ENCODE results near the gene AQP9. TPM values are rescaled to one million over a fixed set of nuclear protein-coding genes. Genes with fewer than 3 reads are reported as not detected.
A peak's percentile ranks its signal among the peaks of the same experiment; 100 is the strongest.
"Not testable (repeated sequence)": the region's sequence is repeated elsewhere in the genome, so short reads cannot be mapped to it uniquely, and the experiment has no call there.

AQP9 gene, protein sequence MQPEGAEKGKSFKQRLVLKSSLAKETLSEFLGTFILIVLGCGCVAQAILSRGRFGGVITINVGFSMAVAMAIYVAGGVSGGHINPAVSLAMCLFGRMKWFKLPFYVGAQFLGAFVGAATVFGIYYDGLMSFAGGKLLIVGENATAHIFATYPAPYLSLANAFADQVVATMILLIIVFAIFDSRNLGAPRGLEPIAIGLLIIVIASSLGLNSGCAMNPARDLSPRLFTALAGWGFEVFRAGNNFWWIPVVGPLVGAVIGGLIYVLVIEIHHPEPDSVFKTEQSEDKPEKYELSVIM
- under 1 TPM; 0.56 to 0.90 TPM for total RNA-seq

DNA sequence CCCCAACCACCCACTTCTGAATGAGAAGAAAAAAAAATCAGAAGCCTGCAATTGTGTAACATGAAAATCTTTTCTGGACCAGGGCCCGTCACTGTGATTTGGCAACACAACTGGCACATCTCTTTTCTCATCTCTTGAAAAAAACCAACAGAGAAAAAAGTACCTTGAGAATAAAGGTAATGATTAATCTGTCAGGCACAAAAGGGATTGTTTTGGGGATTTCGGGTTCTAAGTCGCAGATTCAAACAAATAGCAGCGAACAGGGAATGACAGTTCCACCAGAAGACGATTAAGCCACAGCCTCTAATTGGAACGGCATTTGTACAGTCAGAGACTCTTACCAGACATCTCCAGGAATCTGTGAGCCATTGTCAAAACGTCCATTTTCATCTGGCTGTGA is at the start of gene AQP9:
TSS of gene AQP9 (plus strand) at position 276 of the 400 bp plus-strand sequence. CDS start 185 bp downstream, outside the sequence.
- no peak within 1 kb of the TSS for H3K4me3 Mint-ChIP-seq

DNA sequence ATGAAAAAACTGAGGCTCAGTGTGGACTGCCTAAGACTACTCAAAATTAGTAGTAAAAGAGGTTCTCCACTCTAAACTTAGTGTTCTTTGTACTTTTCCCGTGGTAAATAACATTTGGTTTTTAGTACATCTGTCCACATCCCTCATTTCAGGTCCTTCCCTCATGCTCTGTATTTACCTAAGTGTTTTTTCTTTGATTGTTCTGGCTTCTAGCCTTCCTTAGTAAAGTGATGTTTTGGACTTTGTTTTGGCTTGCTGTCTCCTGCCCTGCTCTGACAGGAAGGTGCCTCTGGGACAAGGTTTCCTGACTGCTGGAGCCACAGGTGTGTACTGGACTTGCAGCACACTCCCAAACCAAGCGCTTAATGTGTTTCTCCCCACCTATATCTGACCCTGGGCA is 42.8 kb upstream of the AQP9 start:
- H3K27ac Mint-ChIP-seq = no peak overlapping the region
- H3K36me3 Mint-ChIP-seq = no peaks in the 10 kb centered on the region

More for the DNA sequence above, at the start of gene AQP9:
- no peaks in the 10 kb centered on the region for H3K36me3 Mint-ChIP-seq
- no peaks in the 10 kb centered on the region for H3K9me3 Mint-ChIP-seq
- H3K4me1 Mint-ChIP-seq (ENCODE audit: low read depth in 2 of 2) = no peaks in the 10 kb centered on the region
- peaks cover 44 to 51% of the 10 kb centered on the region in 2 donors for H3K27me3 Mint-ChIP-seq
- no peak for ATAC-seq
- H3K27ac Mint-ChIP-seq = no peak within 1 kb of the TSS
- DNase-seq (ENCODE audit: low spot score) = no peak

DNA sequence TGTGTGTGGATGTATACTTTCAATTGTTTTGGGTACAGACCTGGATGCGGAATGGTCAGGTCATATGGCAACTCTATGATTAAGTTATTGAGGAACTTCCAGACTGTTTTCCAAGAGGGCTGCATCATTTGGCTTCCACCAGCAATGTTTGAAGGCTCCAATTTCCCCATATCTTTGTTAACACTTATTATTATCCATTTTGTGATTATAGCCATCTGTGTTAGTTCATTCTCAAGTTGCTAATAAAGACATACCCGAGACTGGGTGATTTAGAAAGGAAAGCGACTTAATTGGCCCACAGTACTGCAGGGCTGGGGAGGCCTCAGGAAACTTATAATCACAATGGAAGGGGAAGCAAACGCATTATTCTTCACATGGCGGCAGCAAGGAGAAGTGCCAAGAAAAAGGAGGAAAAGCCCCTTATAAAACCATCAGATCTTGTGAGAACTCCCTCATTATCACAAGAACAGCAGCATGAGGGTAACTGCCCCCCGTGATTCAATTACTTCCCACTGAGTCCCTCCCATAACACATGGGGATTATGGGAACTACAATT is 41.6 kb upstream of the AQP9 start:
- ATAC-seq (no peak), DNase-seq (ENCODE audit: low spot score) (no peak)
- H3K4me1 Mint-ChIP-seq (ENCODE audit: low read depth in 2 of 2) = no peaks in the 10 kb centered on the region
- H3K36me3 Mint-ChIP-seq = no peaks in the 10 kb centered on the region
- no peak overlapping the region for H3K4me3 Mint-ChIP-seq
- no peaks in the 10 kb centered on the region for H3K9me3 Mint-ChIP-seq
- peaks cover 33 to 46% of the 10 kb centered on the region in 2 donors for H3K27me3 Mint-ChIP-seq
- no peak overlapping the region for H3K27ac Mint-ChIP-seq

More for the DNA sequence above, 42.8 kb upstream of the AQP9 start:
- peaks cover 32 to 38% of the 10 kb centered on the region in 2 donors for H3K27me3 Mint-ChIP-seq
- no peaks in the 10 kb centered on the region for H3K9me3 Mint-ChIP-seq
- ATAC-seq = no peak
- no peak for DNase-seq (ENCODE audit: low spot score)
- H3K4me3 Mint-ChIP-seq = no peak overlapping the region
- no peaks in the 10 kb centered on the region for H3K4me1 Mint-ChIP-seq (ENCODE audit: low read depth in 2 of 2)

DNA sequence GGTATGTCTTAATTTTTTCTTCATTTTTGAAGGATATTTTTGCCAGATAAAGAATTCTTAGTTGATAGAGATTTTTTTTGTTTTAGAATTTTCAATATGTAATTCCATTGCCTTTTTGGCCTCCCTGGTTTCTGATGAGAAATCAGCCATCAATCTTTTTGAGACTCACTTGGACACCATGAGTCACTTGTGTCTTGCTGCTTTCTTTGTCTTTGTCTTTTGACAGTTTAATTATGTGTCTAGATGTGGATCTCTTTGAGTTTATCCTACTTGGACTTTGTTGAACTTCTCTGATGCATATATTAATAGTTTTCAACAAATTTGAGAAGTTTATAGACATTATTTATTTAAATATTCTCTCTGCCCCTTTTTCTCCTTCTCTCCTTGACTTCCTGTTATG is 34.7 kb upstream of the AQP9 start:
- Mint-ChIP-seq H3K36me3 (no peaks in the 10 kb centered on the region), H3K4me1 (ENCODE audit: low read depth in 2 of 2) (no peaks in the 10 kb centered on the region), H3K27me3 (peaks cover 51 to 68% of the 10 kb centered on the region in 2 donors), H3K27ac (no peak overlapping the region), H3K4me3 (no peak overlapping the region), H3K9me3 (no peaks in the 10 kb centered on the region)
- DNase-seq (ENCODE audit: low spot score) (no peak), ATAC-seq (no peak)

DNA sequence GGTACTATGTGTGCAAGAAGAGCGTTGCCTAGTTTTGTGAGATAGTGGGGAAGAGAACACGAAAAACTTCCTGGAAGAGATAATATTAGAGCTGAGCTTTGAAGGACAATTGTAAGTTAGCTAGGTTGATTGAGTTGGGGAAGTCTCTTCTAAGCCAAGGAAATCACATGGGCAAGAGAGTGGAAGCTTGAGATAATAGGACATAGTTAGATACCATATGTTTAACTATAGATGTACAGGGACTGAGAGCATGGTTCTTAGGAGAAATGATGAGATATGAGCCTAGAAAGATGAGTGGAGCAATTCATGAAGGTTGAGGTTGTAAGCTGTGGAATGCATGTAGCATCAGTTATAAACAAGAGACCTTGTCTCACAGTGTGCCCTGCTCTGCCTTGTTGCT is 30.1 kb upstream of the AQP9 start:
- no peak for ATAC-seq
- Mint-ChIP-seq H3K27me3 (peaks cover 36 to 49% of the 10 kb centered on the region in 2 donors), H3K36me3 (no peaks in the 10 kb centered on the region), H3K4me3 (no peak overlapping the region), H3K9me3 (no peaks in the 10 kb centered on the region), H3K4me1 (ENCODE audit: low read depth in 2 of 2) (no peaks in the 10 kb centered on the region), H3K27ac (no peak overlapping the region)
- DNase-seq (ENCODE audit: low spot score) = no peak

DNA sequence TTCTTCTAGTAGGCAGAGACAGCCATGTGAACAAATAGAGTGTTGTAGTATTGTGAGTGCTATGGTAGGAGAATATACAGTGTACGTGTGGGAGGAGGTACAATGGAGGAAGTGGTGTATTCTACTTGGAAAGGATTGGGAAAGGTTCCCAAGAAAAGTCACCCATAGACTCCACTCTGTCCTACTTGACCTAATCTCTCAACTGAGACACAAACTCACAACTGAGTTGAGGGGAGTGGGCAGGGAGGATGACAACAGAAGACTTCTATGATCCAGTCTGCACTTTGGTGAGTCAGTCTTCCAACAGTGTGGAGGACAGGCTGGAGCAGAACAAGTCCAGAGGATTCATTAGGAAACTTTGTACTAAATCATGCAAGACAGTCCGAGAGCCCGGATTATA is 28.8 kb upstream of the AQP9 start:
- H3K9me3 Mint-ChIP-seq = no peaks in the 10 kb centered on the region
- ATAC-seq = no peak
- H3K36me3 Mint-ChIP-seq = no peaks in the 10 kb centered on the region
- no peak overlapping the region for H3K27ac Mint-ChIP-seq
- peaks cover 29 to 40% of the 10 kb centered on the region in 2 donors for H3K27me3 Mint-ChIP-seq
- H3K4me1 Mint-ChIP-seq (ENCODE audit: low read depth in 2 of 2) = no peaks in the 10 kb centered on the region
- DNase-seq (ENCODE audit: low spot score) = no peak
- no peak overlapping the region for H3K4me3 Mint-ChIP-seq

DNA sequence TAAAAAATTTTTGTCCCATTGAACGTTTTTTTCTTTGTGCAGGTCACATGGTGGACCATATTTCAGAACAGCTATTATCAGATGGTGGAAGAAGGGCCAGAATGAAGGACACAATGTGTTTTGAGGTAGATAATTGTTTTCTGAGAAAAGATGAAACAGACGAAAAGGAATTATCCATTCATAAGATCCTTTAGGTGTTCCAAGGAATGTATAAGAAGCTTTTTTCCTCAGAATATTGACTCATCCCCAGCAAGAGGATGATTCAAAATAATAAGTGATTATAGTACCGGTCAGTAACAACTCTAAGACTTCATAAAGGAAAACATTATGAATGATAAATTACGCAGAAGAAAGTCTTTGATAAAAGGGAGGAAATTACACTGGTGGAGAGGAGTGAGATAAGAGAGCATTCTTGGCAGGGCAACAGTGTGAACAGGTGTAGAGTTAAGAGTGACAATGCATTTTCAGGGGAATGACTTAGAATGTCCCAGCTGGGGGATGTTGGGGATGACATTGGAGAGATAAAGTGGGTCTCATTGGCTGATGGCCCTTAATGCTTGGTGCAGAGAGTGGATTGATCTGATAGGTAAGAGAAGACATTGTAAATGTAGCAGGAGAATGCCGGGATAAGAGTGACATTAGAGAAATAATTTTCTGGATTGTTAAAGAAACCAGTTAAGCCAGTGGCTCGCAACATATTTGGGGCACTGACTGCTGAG is 27.0 kb upstream of the AQP9 start:
- Mint-ChIP-seq H3K9me3 (no peaks in the 10 kb centered on the region), H3K27me3 (peaks cover 29 to 48% of the 10 kb centered on the region in 2 donors), H3K4me1 (ENCODE audit: low read depth in 2 of 2) (no peaks in the 10 kb centered on the region), H3K36me3 (no peaks in the 10 kb centered on the region), H3K4me3 (no peak overlapping the region), H3K27ac (no peak overlapping the region)
- ATAC-seq = no peak
- no peak for DNase-seq (ENCODE audit: low spot score)

DNA sequence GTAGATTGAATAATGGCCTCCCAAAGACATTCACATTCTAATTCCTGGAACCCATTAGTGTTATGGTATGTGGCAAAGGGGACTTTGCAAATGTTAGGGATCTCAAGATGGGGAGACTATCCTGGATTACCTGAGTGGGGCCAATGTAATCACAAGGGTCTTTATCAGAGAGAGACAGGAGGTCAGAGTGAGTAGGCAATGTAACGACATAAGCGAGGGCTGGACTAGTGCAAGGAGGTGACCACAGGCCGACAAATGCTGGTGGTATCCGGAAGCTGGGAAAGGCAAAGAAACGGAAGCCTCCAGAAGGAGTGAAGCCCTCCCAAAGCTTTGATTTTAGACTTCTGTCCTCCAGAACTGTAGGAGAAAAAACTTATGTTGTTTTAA is 26.5 kb upstream of the AQP9 start:
- peaks cover 27 to 45% of the 10 kb centered on the region in 2 donors for H3K27me3 Mint-ChIP-seq
- no peaks in the 10 kb centered on the region for H3K4me1 Mint-ChIP-seq (ENCODE audit: low read depth in 2 of 2)
- no peak overlapping the region for H3K4me3 Mint-ChIP-seq
- ATAC-seq (no peak), DNase-seq (ENCODE audit: low spot score) (no peak)
- H3K27ac Mint-ChIP-seq = no peak overlapping the region
- no peaks in the 10 kb centered on the region for H3K9me3 Mint-ChIP-seq
- H3K36me3 Mint-ChIP-seq = no peaks in the 10 kb centered on the region

DNA sequence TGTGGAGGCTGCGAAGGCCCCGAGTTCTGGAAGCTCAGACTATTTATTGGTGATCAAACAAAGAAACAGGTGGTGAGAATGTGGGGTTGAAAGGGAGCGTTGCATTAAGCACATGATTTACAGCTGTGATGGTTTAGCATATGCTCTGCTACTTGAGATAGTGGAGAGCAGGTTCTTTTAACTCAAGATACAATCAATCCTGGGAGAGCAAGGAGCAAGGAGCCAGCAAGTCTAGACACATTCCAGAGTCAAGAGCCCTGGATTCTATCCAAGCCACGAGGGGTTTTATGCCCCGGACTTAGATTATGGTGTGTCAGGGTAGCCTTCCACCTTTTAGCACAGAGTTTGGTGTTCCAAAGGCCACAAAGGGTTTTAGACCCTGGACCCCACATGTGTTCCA is 24.8 kb upstream of the AQP9 start:
- not testable (repeated sequence) for H3K4me1 Mint-ChIP-seq (ENCODE audit: low read depth in 2 of 2); H3K9me3 Mint-ChIP-seq; DNase-seq (ENCODE audit: low spot score); H3K36me3 Mint-ChIP-seq; ATAC-seq; H3K4me3 Mint-ChIP-seq; H3K27ac Mint-ChIP-seq
- H3K27me3 Mint-ChIP-seq = peaks cover 23 to 41% of the 10 kb centered on the region in 2 donors

DNA sequence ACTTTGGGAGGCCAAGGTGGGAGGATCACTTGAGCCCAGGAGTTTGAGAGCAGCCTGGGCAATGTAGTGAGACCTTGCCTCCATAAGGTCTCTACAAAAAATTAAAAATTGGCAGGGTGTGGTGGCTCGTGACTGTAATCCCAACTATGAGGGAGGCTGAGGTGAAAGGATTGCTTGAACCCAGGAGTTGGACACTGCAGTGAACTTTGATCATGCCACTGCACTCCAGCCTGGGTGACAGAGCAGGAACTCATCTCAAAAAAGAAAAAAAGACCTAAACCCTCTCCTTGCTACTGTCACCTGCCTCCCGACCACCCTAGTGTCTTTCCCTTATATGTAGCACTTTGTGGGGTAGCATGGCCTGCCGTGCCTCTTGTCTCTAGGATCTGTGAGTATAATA is 23.8 kb upstream of the AQP9 start:
- no peak overlapping the region for H3K4me3 Mint-ChIP-seq
- ATAC-seq (no peak), DNase-seq (ENCODE audit: low spot score) (no peak)
- no peaks in the 10 kb centered on the region for H3K9me3 Mint-ChIP-seq
- no peaks in the 10 kb centered on the region for H3K4me1 Mint-ChIP-seq (ENCODE audit: low read depth in 2 of 2)
- H3K36me3 Mint-ChIP-seq = no peaks in the 10 kb centered on the region
- peaks cover 23 to 41% of the 10 kb centered on the region in 2 donors for H3K27me3 Mint-ChIP-seq
- H3K27ac Mint-ChIP-seq = no peak overlapping the region

DNA sequence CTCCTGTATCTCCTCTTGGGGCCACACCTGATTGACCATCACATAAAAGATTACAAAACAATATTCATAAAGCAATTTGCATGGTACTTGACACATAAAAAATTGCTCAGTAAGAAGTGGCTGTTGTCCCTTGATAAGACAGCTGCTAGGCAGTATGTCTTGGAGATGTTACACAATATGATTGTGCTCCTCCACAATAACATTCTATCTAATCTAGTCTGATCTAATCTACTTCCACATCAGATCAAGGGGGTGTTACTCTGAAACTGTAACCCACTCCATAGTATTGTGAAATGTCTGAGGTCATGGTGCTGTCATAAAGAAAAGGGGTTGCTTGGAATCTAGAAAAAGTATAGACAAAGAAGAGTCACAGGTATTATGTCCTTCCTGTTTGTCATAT is 23.4 kb upstream of the AQP9 start:
- ATAC-seq = peak in 1 of 2 donors; percentile 63
- H3K4me3 Mint-ChIP-seq = no peak overlapping the region
- H3K9me3 Mint-ChIP-seq = no peaks in the 10 kb centered on the region
- no peaks in the 10 kb centered on the region for H3K4me1 Mint-ChIP-seq (ENCODE audit: low read depth in 2 of 2)
- no peak overlapping the region for H3K27ac Mint-ChIP-seq
- peaks cover 23 to 41% of the 10 kb centered on the region in 2 donors for H3K27me3 Mint-ChIP-seq
- no peaks in the 10 kb centered on the region for H3K36me3 Mint-ChIP-seq
- DNase-seq (ENCODE audit: low spot score) = no peak

DNA sequence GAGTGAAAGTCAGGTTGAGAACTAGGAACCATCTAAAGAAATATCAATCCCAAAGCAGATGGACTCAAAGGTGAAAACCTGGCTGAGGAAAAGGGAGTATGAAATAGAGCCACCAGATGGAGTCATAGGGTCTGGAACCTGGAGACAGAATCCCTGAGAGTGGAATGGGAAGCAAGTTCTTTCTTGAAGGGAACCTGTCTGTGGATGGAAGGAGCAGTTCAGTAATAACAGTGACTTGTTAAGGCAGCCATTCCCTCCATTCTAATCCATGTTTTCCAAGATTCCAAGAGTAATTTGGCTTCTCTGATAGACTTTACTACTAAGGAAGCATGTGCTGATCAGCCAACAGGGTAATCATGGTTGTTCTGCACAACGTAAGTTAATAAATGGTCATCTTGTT is 22.5 kb upstream of the AQP9 start:
- Mint-ChIP-seq H3K4me3 (no peak overlapping the region), H3K4me1 (ENCODE audit: low read depth in 2 of 2) (no peaks in the 10 kb centered on the region), H3K27me3 (peaks cover 27 to 49% of the 10 kb centered on the region in 2 donors), H3K36me3 (no peaks in the 10 kb centered on the region), H3K9me3 (no peaks in the 10 kb centered on the region), H3K27ac (no peak overlapping the region)
- no peak for DNase-seq (ENCODE audit: low spot score)
- no peak for ATAC-seq

DNA sequence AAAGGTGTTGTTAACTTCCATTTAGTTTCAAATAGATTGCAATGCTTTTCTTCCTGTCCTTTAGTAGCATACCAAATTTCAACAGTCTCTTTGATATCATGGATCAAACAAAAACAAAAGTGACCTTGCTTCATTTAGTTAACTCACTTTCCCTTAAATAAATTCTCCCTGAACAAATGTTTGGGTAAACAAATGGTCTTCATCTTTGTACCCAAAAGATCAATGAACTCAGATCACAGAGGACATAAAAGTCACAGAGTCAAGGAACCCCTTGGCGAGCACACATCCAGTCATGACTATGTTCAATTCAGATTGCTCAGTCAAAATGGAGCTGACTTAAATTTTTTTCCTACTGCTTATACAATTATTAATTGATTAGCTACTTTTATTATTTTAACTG is 20.6 kb upstream of the AQP9 start:
- Mint-ChIP-seq H3K4me3 (no peak overlapping the region), H3K36me3 (no peaks in the 10 kb centered on the region)

DNA sequence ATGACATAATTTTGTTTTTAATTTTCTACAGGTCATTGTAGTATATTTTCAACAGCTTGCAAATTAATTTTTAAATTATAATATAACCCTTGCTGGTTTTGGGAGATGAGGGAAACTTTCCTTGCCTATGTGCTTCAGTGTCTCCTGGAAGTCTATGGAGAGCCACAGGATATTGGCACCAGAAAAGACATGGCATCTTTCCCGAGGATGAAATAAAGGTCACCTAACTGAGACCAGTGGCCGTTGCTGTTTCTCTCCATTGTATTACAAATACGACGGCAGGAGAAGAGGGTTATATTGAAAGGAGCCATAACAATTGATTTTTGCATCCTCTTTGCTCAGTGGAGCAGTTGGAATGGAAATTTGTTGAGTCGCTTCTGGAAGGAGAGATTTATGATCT is 19.9 kb upstream of the AQP9 start:
- Mint-ChIP-seq H3K9me3 (no peaks in the 10 kb centered on the region), H3K36me3 (no peaks in the 10 kb centered on the region), H3K27ac (no peak overlapping the region), H3K27me3 (peaks cover 11 to 34% of the 10 kb centered on the region in 2 donors), H3K4me3 (no peak overlapping the region), H3K4me1 (ENCODE audit: low read depth in 2 of 2) (no peaks in the 10 kb centered on the region)
- no peak for ATAC-seq
- no peak for DNase-seq (ENCODE audit: low spot score)

More for the DNA sequence above, 20.6 kb upstream of the AQP9 start:
- H3K4me1 Mint-ChIP-seq (ENCODE audit: low read depth in 2 of 2) = no peaks in the 10 kb centered on the region
- no peaks in the 10 kb centered on the region for H3K9me3 Mint-ChIP-seq
- peaks cover 17 to 40% of the 10 kb centered on the region in 2 donors for H3K27me3 Mint-ChIP-seq
- ATAC-seq = no peak
- no peak overlapping the region for H3K27ac Mint-ChIP-seq
- DNase-seq (ENCODE audit: low spot score) = no peak
